OCI-M2 (cell line): ENCODE data around the gene TDRD15.
"Not testable (repeated sequence)": the region's sequence is repeated elsewhere in the genome, so short reads cannot be mapped to it uniquely, and the experiment has no call there.

Experiments
- DNase-seq: peaks from one replicate; lab custom pipeline; 2025; ENCODE audit not compliant: unreplicated experiment; lab: John Stamatoyannopoulos, UW

TDRD15 gene

GRCh38 chr2:21142149-21142548 lies 18.4 kb downstream of the TDRD15 start:
- no peak for DNase-seq

GRCh38 chr2:21146638-21147037 lies 22.9 kb downstream of the TDRD15 start:
- no peak for DNase-seq

- DNase-seq = no peak
These were observed 24.9 kb downstream of the TDRD15 start for GRCh38 chr2:21148718-21149117.

- DNase-seq = not testable (repeated sequence)
These were observed 27.5 kb downstream of the TDRD15 start for GRCh38 chr2:21151234-21151633.

GRCh38 chr2:21155365-21156136 lies 31.8 kb downstream of the TDRD15 start:
- DNase-seq = no peak

GRCh38 chr2:21161122-21161521 lies 37.4 kb downstream of the TDRD15 start:
- DNase-seq = no peak

GRCh38 chr2:21161832-21162614 lies 38.3 kb downstream of the TDRD15 start:
- DNase-seq = no peak

GRCh38 chr2:21162615-21162878 lies 38.8 kb downstream of the TDRD15 start:
- no peak for DNase-seq

GRCh38 chr2:21163213-21163612 lies 39.4 kb downstream of the TDRD15 start:
- DNase-seq = no peak

- DNase-seq = no peak
These were observed 41.6 kb downstream of the TDRD15 start for GRCh38 chr2:21165350-21165749.

GRCh38 chr2:21175895-21176646 lies 52.3 kb downstream of the TDRD15 start:
- no peak for DNase-seq

GRCh38 chr2:21181957-21182356 lies 58.2 kb downstream of the TDRD15 start:
- DNase-seq = no peak

GRCh38 chr2:21183306-21183705 lies 59.5 kb downstream of the TDRD15 start:
- DNase-seq = no peak

- no peak for DNase-seq
These were observed 60.0 kb downstream of the TDRD15 start for GRCh38 chr2:21183726-21184125.

GRCh38 chr2:21191535-21191934 lies 67.8 kb downstream of the TDRD15 start:
- DNase-seq = no peak
